Smooth muscle cell of the brain vasculature (primary cell): ENCODE results near the gene ZNF84.

Experiments
- DNase-seq: peaks from one replicate; pipeline ENCODE4 v3.0.0-alpha.2; 2012; ENCODE audit warnings: low read depth, low spot score

Gene ZNF84

DNA sequence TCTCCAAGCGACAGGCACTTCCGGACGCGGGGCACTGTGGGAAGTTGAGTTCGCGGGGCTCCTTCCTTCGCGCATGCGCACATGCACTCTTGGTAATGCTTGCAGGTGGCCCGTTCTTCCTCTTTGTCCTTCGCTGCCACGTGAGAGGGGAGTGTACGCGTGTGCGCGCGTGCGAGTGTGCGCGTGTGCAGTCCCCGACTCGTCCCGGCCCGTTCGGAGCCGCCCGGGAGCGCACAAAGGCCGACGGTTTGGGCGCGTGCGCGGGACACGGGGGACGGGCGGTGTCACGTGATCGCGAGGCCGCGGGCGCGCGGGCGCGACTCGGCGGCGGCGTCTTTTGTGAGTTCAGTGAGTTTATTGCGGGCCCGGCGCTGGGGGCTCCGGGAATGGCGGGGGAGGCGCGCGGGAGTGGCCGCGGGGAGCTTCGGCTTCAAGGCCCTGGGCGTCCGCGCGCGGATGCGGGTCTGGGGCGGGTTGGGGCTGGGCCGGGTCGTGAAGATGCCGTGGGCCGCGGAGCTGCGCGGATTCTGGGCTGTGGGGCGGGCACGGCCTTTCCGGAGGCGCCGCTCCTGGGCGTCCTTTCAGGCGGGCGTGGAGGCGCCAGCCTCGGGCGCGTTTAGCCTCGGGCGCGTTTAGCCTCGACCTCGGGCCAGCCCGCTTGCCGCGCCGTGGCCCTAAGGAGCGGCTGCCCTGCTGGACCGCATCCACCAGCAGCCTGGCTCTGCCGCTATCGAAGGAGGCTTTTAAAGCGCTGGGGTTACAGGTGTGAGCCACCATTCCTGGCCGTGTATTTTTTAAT lies at the start of gene ZNF84:
Gene ZNF84, plus strand, starts transcription at position 303 of the 799 bp plus-strand sequence. CDS start 3,959 bp downstream, outside the sequence.
- peak; percentile 92 for DNase-seq

DNA sequence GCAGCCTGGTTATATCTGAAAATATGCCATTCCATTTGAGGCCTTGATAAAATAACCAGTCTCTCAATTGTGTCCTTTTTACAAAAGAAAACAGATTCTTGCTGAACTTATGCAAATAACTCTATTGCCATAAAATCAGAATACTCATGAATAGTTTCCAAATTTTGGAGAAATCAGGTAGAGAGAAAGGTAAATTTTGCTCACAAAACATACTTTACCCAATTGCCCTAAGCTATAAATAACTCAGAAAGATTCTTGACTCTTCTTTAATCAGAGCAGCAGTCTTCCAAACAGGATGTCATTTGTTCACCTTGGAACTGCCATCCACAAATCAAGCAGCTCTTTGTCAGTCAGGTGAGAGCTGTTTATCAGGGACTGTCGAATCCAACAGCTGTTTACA lies 38.6 kb upstream of the ZNF84 start:
- no peak for DNase-seq

DNA sequence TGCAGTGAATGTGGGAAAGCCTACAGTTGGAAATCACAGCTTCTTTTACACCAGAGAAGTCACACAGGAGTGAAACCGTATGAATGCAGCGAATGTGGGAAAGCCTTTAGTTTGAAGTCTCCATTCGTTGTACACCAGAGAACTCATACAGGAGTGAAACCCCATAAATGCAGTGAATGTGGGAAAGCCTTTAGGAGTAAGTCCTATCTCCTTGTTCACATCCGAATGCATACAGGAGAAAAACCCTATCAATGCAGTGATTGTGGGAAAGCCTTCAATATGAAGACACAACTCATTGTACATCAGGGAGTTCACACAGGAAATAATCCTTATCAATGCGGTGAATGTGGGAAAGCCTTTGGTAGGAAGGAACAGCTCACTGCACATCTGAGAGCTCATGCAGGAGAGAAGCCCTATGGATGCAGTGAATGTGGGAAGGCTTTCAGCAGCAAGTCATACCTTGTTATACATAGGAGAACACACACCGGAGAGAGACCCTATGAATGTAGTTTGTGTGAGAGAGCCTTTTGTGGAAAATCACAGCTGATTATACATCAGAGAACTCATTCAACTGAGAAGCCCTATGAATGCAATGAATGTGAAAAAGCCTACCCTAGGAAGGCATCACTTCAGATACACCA lies 26.5 kb upstream of the ZNF84 start:
- DNase-seq: no peak

DNA sequence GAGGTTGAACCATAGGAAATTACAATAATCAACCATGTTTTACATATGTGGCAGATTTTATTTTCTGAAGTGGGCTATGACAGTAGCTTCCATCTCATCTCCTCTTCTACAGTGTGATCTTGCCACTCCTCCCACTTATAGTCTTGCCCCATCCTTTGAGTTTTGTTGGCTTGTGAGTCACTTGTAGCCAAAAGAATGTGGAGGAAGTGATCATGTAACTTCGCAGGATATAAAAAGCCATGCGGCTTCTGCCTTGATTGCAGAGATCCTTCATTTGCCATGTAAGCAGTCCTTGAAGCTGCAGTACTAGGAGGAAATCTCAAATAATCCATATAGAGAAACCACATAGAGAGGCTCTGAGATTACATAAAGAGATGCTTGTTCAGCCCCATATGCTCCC lies 13.7 kb upstream of the ZNF84 start:
- no peak for DNase-seq

DNA sequence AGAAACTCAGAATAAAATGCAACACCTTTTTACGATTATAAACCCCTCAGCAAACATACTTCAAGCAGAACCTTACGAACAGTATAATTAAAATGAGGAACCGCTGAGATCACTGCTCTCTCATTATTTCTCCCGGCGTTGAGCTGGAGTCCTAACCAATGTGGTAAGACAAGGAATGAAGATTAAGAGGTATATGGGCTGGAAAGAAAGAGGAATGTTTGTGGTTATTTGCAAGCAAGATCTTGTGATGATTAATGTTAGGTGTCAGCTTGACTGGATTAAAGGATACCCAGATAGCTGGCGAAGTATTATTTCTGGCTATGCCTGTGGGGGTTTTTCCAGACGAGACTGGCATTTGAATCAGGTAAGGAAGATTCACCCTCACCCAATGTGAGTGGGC lies 10.3 kb upstream of the ZNF84 start:
- no peak for DNase-seq

DNA sequence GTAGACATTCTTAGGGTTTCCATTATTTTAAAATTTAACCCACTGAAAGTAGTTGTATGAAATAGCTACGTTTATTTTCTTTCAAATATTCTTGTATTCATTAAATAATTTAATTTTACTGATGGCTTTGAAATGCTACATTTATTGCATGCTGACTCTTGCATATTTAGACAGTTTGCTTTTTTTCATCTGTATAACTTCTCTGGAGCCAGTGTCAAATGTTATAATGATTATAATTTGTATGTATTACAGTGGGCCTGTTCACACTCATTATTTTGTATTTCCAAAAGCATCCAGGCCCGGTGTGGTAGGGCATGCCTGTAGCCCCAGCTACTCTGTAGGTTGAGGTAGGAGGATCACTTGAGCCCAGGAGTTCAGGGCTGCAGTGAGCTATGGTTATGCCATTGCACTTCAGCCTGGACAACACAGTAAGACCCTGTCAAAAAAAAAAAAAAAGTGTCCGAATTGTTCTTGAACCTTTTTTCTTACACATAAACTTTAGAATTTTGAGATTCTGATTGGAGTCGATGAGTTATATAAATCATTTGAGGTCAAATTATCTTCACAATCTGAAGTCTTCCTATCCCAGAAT lies 905 bp downstream of the ZNF84 start:
- no peak for DNase-seq

DNA sequence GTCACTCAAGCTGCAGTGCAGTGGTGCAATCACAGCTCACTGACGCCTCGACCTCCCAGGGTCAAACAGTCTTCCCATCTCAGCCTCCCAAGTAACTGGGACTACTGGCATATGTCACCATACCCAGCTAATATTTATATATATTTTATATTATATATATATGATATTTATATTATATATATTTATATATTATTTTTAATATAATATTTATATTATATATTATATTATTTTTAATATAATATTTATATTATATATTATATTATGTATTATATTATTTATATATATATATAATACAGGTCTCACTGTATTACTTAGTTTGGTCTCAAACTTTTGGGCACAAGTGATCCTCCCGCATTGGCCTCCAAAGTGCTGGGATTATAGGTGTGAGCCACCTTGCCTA lies 9.4 kb downstream of the ZNF84 start:
- no peak for DNase-seq

DNA sequence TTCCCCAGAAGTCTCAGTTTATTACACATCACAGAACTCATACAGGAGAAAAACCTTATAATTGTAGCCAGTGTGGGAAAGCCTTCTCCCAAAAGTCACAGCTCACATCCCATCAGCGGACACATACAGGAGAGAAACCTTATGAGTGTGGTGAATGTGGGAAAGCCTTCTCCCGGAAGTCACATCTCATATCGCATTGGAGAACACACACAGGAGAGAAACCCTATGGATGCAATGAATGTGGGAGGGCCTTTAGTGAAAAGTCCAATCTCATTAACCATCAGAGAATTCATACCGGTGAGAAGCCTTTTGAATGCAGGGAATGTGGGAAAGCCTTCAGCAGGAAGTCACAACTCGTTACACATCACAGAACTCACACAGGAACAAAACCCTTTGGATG lies 20.1 kb downstream of the ZNF84 start:
- no peak for DNase-seq

DNA sequence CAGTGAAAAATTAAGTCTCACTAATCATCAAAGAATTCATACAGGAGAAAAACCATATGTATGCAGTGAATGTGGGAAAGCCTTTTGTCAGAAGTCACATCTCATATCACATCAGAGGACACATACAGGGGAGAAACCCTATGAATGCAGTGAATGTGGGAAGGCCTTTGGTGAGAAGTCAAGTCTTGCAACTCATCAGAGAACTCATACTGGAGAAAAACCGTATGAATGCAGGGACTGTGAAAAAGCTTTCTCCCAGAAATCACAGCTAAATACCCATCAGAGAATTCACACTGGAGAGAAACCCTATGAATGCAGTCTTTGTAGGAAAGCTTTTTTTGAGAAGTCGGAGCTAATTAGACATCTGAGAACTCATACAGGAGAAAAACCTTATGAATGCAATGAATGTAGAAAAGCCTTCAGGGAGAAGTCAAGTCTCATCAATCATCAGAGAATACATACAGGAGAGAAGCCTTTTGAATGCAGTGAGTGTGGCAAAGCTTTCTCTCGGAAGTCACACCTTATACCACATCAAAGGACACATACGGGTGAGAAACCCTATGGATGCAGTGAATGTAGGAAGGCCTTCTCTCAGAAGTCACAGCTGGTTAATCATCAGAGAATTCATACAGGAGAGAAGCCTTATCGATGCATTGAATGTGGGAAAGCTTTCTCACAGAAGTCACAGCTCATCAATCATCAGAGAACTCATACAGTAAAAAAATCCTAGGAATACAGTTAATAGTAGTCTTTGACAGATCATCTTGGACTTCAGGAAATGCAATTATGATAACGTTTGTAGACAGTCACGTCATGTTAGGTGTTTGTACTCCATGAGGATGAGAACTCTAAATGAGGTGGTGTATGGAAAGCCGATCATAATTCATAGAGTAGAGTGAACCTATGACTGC lies 21.1 kb downstream of the ZNF84 start:
- no peak for DNase-seq

DNA sequence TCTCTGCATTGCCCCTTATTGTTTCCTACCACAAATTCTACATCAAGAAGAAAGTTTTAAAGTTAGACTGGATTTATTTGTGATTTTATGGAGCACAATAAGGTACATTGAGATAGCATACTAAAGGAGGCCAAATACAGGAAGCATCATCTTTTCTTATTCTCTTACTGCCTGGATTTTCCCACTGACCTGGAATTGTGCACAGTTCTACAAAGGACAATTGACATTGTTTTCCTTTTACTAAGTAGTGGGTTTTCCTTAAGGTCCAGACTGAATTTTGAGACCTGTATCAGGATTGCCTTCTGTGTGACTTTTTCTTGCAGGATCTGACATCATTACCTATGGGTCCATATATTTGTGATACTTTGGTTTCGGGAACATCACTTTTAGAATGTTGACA lies 24.6 kb downstream of the ZNF84 start:
- DNase-seq: no peak

DNA sequence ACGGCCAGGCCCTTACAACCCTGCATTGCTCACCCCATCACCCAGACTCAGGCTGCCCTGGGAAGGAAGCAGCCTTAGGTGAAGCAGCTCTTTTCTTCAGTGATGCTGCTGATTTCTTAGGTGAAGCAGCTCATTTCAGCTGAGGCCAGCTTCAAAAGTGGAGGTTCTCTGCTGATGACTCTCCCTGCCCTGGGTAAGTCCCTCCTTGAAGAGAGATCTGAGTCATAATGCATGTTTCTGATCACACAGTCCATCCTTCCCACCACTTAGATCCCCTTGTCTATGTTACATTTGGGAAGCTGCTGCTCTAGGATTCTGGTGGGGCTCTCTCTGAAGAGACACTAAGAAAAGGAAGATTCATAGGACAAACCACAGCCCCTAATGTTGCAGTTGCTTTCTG lies 26.2 kb downstream of the ZNF84 start:
- DNase-seq: no peak

DNA sequence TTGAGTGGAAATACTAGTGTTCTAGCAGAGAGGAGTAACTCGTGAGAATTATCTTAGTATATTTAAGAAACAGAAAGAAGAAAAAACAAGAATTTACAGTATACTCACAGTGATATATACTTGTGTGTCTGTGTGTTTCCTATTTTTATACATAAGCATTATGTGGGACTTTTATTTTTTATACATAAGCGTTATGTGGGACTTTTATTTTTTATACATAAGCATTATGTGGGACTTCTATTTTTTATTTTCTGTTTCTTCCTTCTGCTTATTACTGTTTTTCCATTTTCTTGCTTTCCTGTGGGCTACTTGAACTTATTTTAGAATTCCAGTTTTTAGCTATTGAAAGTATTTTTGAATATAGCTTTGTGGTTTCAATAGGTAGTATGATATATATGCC lies 36.5 kb downstream of the ZNF84 start:
- no peak for DNase-seq

DNA sequence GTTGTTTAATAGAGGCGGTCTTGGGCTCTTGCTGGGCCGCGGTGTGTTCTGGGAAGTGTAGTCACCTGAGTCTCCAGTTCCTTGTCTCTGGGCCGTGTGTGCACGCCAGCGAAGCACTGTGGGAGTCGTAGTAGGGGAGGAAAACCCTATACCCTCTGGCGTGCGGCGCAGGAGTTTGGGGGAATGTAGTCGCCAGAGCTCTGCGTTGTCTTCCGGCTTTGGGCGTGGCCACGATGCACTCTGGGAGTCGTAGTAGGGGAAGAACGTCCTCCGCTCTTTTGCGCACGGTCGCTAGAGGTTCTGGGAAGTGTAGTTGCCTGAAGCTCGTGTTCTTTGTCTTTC lies 42.7 kb downstream of the ZNF84 start:
- peak; percentile 99 for DNase-seq

DNA sequence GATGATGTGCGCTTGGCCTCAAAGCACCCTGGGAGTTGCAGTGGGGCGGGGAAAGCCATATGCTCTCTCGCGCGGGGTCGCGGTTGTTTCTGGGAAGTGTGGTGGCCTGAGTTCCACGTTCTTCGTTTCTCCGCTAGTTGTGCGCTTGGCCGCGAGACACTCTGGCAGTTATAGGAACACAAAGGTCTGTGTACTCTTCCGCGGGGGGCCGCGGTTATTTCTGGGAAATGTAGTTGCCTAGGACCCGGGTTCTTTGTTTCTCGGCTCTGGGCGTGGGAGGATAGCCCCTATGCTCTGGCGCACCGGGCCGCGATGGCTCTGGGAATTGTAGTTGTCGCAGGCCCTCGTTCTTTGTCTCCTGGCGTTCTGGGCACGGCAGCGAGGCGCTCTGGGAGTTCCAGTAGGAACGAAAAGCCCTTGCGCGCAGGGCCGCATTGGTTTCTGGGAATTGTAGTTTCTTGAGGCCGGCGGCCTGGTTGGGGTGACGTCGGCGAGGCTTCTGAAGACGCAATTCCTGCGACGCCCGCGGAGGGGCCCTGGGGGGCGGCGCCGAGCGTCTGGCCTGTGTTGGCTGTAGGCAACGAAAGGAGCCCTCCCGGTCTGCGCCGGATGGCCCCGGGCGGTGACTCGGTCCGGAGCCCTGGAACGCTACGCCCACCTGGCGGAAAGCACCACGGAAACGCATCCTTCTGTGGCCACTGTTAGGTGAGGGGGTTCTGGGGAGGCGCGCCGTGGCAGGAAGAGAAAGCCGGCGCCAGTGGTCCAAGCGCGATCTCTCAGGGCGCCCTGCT lies 43.3 kb downstream of the ZNF84 start, which contains the start of gene ZNF140:
Gene ZNF140, plus strand, starts transcription at position 556 of the 791 bp plus-strand sequence. CDS start 398 bp downstream, outside the sequence.
- DNase-seq: peak; percentile 96

DNA sequence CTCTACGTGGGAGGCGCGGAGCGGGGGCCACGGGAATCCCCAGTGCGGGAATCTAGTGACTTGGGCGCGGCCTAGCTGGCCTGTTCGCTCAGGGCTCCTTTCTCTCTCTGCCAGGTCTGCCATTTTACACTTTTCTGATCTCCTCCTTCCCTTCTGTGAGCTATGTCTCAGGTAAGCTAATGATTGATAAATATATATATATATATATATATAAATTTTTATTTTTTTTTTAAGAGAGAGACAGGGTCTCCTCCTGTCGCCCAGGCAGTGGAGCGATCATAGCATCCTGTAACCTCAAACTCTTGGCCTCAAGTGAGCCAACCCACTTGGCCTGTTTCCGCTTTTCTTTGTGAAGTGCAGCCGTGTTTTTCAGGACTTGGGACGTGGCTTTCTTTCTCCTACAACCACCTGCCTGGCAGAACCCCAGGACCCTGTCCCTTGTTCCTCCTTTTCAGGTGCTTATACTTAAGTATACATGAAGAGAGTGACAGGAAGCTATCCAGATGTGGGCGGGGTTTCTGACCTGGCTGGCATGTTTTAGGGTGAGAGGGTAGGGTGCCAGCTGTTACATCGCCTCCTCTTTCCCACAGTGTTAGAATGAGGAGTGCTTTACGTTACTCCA lies 44.0 kb downstream of the ZNF84 start:
- DNase-seq: no peak

DNA sequence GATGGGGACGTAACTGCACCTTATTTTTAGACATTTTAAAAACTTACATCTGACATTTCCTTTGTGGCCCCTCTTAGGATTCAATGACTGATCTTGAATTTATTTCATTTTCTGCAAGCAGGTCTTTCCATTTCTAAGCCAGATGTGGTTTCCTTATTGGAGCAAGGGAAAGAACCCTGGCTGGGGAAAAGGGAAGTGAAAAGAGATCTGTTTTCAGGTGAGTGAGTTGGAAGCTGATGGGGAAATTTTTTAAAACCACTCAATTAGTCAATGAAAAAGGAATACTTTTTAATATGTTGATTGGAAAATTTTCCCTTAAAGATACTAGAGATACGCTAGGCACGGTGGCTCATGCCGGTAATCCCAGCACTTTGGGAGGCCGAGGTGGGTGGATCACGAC lies 46.0 kb downstream of the ZNF84 start:
- DNase-seq: no peak

DNA sequence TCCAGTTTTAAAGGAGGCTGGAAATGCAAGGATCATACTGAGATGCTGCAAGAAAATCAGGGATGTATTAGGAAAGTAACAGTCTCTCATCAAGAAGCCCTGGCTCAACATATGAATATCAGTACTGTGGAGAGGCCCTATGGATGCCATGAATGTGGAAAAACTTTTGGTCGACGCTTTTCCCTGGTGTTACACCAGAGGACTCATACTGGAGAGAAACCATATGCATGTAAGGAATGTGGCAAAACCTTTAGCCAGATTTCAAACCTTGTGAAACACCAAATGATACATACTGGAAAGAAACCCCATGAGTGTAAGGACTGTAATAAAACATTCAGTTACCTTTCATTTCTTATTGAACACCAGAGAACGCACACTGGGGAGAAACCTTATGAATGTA lies 68.3 kb downstream of the ZNF84 start:
- no peak for DNase-seq

DNA sequence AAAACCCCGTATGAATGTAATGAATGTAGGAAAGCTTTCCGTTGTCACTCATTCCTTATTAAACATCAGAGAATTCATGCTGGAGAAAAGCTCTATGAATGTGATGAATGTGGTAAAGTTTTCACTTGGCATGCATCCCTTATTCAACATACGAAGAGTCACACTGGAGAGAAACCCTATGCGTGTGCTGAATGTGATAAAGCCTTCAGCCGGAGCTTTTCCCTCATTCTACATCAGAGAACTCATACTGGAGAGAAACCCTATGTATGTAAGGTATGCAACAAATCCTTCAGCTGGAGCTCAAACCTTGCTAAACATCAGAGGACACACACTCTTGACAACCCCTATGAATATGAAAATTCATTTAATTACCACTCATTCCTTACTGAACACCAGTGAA lies 68.9 kb downstream of the ZNF84 start:
- no peak for DNase-seq

DNA sequence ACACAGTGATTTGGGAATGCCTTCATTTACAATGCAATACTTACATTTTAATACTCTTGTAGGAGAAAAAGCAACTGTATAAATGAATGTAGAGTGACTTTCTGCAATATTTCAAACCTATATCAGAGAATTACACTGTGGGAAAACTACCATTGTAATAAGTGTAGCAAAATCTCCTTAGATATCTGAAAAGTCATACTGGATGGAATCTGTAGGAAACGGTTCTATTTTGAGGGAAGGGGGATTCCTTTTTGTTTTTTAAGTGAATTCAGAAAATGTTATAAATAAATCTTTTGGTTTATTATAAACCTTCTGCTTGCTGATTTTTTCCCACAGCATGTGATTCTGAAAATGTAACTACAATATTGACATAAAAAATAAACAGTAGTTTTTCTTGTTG lies 69.8 kb downstream of the ZNF84 start:
- DNase-seq: no peak

DNA sequence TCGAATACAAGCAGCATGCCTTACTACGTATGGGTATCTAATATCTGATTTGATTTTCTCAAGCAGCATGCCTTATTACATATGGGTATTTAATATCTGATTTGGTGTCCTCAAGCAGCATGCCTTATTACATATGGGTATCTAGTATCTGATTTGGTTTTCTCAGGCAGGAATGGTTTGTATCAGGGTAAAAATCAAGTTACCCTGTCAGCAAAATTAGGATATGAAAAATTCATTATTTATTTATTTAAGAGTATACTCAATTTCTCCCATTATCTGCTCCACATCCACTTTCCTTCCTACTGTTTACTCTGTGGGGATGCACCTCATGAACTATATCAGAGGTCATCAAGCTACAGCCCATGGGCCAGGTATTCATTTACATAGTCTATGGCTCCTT lies 70.8 kb downstream of the ZNF84 start:
- DNase-seq: no peak
